GM23338 (cell line): Measurements from ENCODE around the gene WNK2. TPM values are rescaled to one million over a fixed set of nuclear protein-coding genes. Genes with fewer than 3 reads are reported as not detected.

ENCODE experiments used
- ATAC-seq: fragments of 200-7000 bp; cut with Tn5 transposase; 3 replicates; pipeline ENCODE4 v1.9.1; 2020
- DNase-seq: peaks from one replicate; pipeline ENCODE4 v3.0.0-alpha.2; 2015; ENCODE audit warnings: low spot score
- H2AFZ ChIP-seq: fragments of 200-600 bp; sonication (generic); 2 replicates; pipeline ENCODE4 v1.8.0; 2016; ENCODE audit warnings: antibody characterized with exemption, mild to moderate bottlenecking, moderate library complexity
- H3F3A ChIP-seq: fragments of 200-600 bp; sonication (generic); replicated peaks from 2 replicates; pipeline ENCODE4 v1.8.0; 2017; ENCODE audit warnings: antibody characterized with exemption, mixed run types, low read depth
- H3K27ac ChIP-seq: fragments of 200-600 bp; sonication (generic); 2 replicates; pipeline ENCODE4 v1.6.1; 2016; ENCODE audit warnings: low read depth
- H3K27me3 ChIP-seq: fragments of 200-600 bp; sonication (generic); 2 replicates; pipeline ENCODE4 v1.8.0; 2016; ENCODE audit warnings: mild to moderate bottlenecking, mixed run types, moderate library complexity; ENCODE audit not compliant: insufficient read depth
- H3K36me3 ChIP-seq: fragments of 200-600 bp; sonication (generic); 2 replicates; pipeline ENCODE4 v1.8.0; 2016; ENCODE audit warnings: mild to moderate bottlenecking; ENCODE audit not compliant: insufficient read depth
- H3K4me1 ChIP-seq: fragments of 200-600 bp; sonication (generic); 2 replicates; pipeline ENCODE4 v1.8.0; 2016; ENCODE audit warnings: mild to moderate bottlenecking, moderate library complexity; ENCODE audit not compliant: insufficient read depth
- H3K4me2 ChIP-seq: fragments of 200-600 bp; sonication (generic); 2 replicates; pipeline ENCODE4 v1.7.1; 2017; ENCODE audit warnings: mixed run types
- H3K4me3 ChIP-seq: fragments of 200-600 bp; sonication (generic); 2 replicates; pipeline ENCODE4 v1.6.1; 2016; ENCODE audit warnings: mixed run types
- H3K79me2 ChIP-seq: fragments of 200-600 bp; sonication (generic); replicated peaks from 2 replicates; pipeline ENCODE4 v1.8.0; 2017; ENCODE audit warnings: mild to moderate bottlenecking; ENCODE audit not compliant: insufficient read depth
- H3K9me2 ChIP-seq: fragments of 200-600 bp; sonication (generic); 2 replicates; pipeline ENCODE4 v1.8.0; 2017; ENCODE audit not compliant: insufficient read depth
- H4K20me1 ChIP-seq: fragments of 200-600 bp; sonication (generic); replicated peaks from 2 replicates; pipeline ENCODE4 v1.8.0; 2017; ENCODE audit warnings: mild to moderate bottlenecking; ENCODE audit not compliant: insufficient read depth
- H3K27ac Mint-ChIP-seq: 2 replicates; pipeline ENCODE4 v1.8.0; 2020; ENCODE audit warnings: inconsistent platforms, mild to moderate bottlenecking, moderate library complexity, mixed read lengths
- H3K27me3 Mint-ChIP-seq: 3 replicates; pipeline ENCODE4 v1.8.0; 2022; ENCODE audit warnings: low read depth, mild to moderate bottlenecking, moderate library complexity, mixed read lengths, inconsistent platforms; ENCODE audit not compliant: insufficient read depth, poor library complexity
- H3K36me3 Mint-ChIP-seq: 3 replicates; pipeline ENCODE4 v1.8.0; 2021; ENCODE audit warnings: low read depth, mild to moderate bottlenecking, inconsistent platforms, moderate library complexity, mixed read lengths
- H3K4me1 Mint-ChIP-seq: 3 replicates; pipeline ENCODE4 v1.8.0; 2020; ENCODE audit warnings: mild to moderate bottlenecking, inconsistent platforms, mixed read lengths
- H3K4me3 Mint-ChIP-seq: 3 replicates; pipeline ENCODE4 v1.8.0; 2021; ENCODE audit warnings: moderate library complexity, mild to moderate bottlenecking, inconsistent platforms, mixed read lengths
- H3K9me3 Mint-ChIP-seq: 3 replicates; pipeline ENCODE4 v1.8.0; 2020; ENCODE audit warnings: moderate library complexity, mild to moderate bottlenecking, inconsistent platforms, mixed read lengths
- CREB1 ChIP-seq: fragments of 250-450 bp; sonication (Bioruptor Pico); IDR thresholded peaks from 2 replicates; pipeline ENCODE4 v1.5.0; 2020; ENCODE audit warnings: low read depth, mild to moderate bottlenecking, moderate library complexity
- CTCF ChIP-seq, 2 experiments: fragments of 200-600 bp in 1 of 2; sonication (generic) in 1 of 2; conservative IDR thresholded peaks; 2 replicates each; pipeline versions ENCODE4 v1.5.1 to v1.6.1; 2016 to 2017; ENCODE audit warnings: antibody characterized with exemption in 2 of 2, low read depth in 2 of 2, mild to moderate bottlenecking in 2 of 2, moderate library complexity in 1 of 2
- ETS1 ChIP-seq: IDR thresholded peaks from 2 replicates; pipeline ENCODE4 v1.6.1; 2016; ENCODE audit warnings: antibody characterized with exemption
- EZH2 ChIP-seq: fragments of 200-600 bp; sonication (generic); IDR thresholded peaks from one replicate; pipeline ENCODE4 v1.8.0; 2017; ENCODE audit warnings: antibody characterized with exemption, mild to moderate bottlenecking, low read depth; ENCODE audit not compliant: unreplicated experiment
- EZH2phosphoT487 ChIP-seq: fragments of 200-600 bp; sonication (generic); IDR thresholded peaks from one replicate; pipeline ENCODE4 v1.8.1; 2018; ENCODE audit warnings: antibody characterized with exemption; ENCODE audit not compliant: unreplicated experiment
- JUNB ChIP-seq: IDR thresholded peaks from one replicate; pipeline ENCODE4 v1.6.1; 2016; ENCODE audit warnings: antibody characterized with exemption; ENCODE audit not compliant: unreplicated experiment
- NANOG ChIP-seq: IDR thresholded peaks from 2 replicates; pipeline ENCODE4 v1.6.1; 2016; ENCODE audit warnings: antibody characterized with exemption, borderline replicate concordance
- POLR2AphosphoS5 ChIP-seq: IDR thresholded peaks from 2 replicates; pipeline ENCODE4 v1.6.1; 2016; ENCODE audit warnings: antibody characterized with exemption, low read depth
- REST ChIP-seq: IDR thresholded peaks from one replicate; pipeline ENCODE4 v1.6.1; 2018; ENCODE audit warnings: antibody characterized with exemption; ENCODE audit not compliant: unreplicated experiment
- STAT1 ChIP-seq: IDR thresholded peaks from one replicate; pipeline ENCODE4 v1.6.1; 2016; ENCODE audit warnings: antibody characterized with exemption; ENCODE audit not compliant: unreplicated experiment
- ZNF114 ChIP-seq: fragments of 250-450 bp; sonication (Bioruptor Pico); IDR thresholded peaks from 2 replicates; pipeline ENCODE4 v1.5.0; 2020; ENCODE audit warnings: mild to moderate bottlenecking, moderate library complexity
- ZNF331 ChIP-seq: fragments of 250-450 bp; sonication (Bioruptor Pico); IDR thresholded peaks from 2 replicates; pipeline ENCODE4 v1.5.0; 2020; ENCODE audit warnings: low read depth, mild to moderate bottlenecking, moderate library complexity
- ZNF462 ChIP-seq: fragments of 250-450 bp; sonication (Bioruptor Pico); IDR thresholded peaks from 2 replicates; pipeline ENCODE4 v1.5.0; 2020; ENCODE audit warnings: mild to moderate bottlenecking, moderate library complexity
- polyA plus RNA-seq: library from polyadenylated mRNA; unstranded; fragments of >200 nt; fragmentation: Nextera tagmentation; extraction: Ambion mirVana; gene quantifications from 2 replicates; pipeline ENCODE4 v1.2.1, GENCODE V29; 2016
- total RNA-seq: library from RNA; depleted of rRNA; stranded (reverse); fragments of >200 nt; shearing (Covaris generic); gene quantifications from 2 replicates; pipeline ENCODE4 v1.2.3, GENCODE V29; 2014

The WNK2 gene
- total and polyA plus RNA-seq, 2 experiments from 2014 or later: 56.4 to 102 TPM

- Mint-ChIP-seq H3K4me3 (no peak overlapping the region), H3K9me3 (no peaks in the 10 kb centered on the region), H3K4me1 (peaks cover 11% of the 10 kb centered on the region), H3K27ac (no peak overlapping the region), H3K36me3 (peaks cover 10% of the 10 kb centered on the region; the same call in 2 of the 3 replicates), H3K27me3 (peaks cover 3% of the 10 kb centered on the region)
- H2AFZ ChIP-seq: no peak overlapping the region
- H3K36me3 ChIP-seq: no peaks in the 10 kb centered on the region
- H4K20me1 ChIP-seq: 0 out of 2 replicates have a peak, but pooled peaks cover 3% of the 10 kb centered on the region
- DNase-seq: no peak
- no peaks in the 10 kb centered on the region for H3F3A ChIP-seq
- ATAC-seq: no peak
- H3K27ac ChIP-seq: no peak overlapping the region
- H3K79me2 ChIP-seq: no peaks in the 10 kb centered on the region
- H3K27me3 ChIP-seq: no peaks in the 10 kb centered on the region
- H3K9me2 ChIP-seq: no peaks in the 10 kb centered on the region
- TF ChIP-seq CREB1 (CRISPR knock-in tag) (no peak), REST (no peak), ZNF462 (CRISPR knock-in tag) (no peak), EZH2 (no peak), ETS1 (no peak), CTCF (conservative IDR thresholded peaks at IDR 0.05; ENCODE audit: low read depth in 2 of 2) (no peak), POLR2AphosphoS5 (no peak), JUNB (no peak), EZH2phosphoT487 (no peak), STAT1 (no peak), ZNF114 (CRISPR knock-in tag) (no peak), NANOG (no peak), ZNF331 (CRISPR knock-in tag) (no peak)
- peaks cover 9% of the 10 kb centered on the region; the same call in 1 of the 2 replicates for H3K4me1 ChIP-seq
- H3K4me2 ChIP-seq: no peak overlapping the region
- H3K4me3 ChIP-seq: no peak overlapping the region
Measured at GRCh38 chr9:93252781-93253530, 69.0 kb downstream of the WNK2 start.
